K562 (cell line): ENCODE measurements around the gene MVB12B. TPM values are rescaled to one million over a fixed set of nuclear protein-coding genes. Genes with fewer than 3 reads are reported as not detected.

Source experiments
- ATAC-seq: fragments of 200-7000 bp; cut with Tn5 transposase; 3 replicates; pipeline ENCODE4 v1.9.1; 2020; ENCODE audit warnings: moderate library complexity
- BruUV-seq: library from RNA; stranded (reverse); fragments of 400-500 nt; replicated peaks from 2 replicates; lab custom pipeline; 2021; lab: Mats Ljungman, UMichigan
- CTCF ChIA-PET: fragments of 300-600 bp; formaldehyde crosslinking; extraction: SDS; loops from one replicate; lab custom pipeline; 2021; ENCODE audit warnings: low intra/inter-chr PET ratio; lab: Yijun Ruan, JAX
- POLR2A ChIA-PET: fragments of 300-600, 350-650 bp; sonication (Branson Sonifier 250); formaldehyde crosslinking; extraction: SDS; loops from one replicate; lab custom pipeline; 2021; ENCODE audit warnings: antibody characterized with exemption, inconsistent platforms; lab: Yijun Ruan, JAX
- DNase-seq, 4 experiments: peaks; one replicate each; pipeline versions ENCODE4 v3.0.0 to v3.0.0-alpha.2; 2011 to 2018; ENCODE audit warnings: low spot score in 3 of 4, mixed read lengths in 3 of 4; ENCODE audit errors: extremely low read depth in 1 of 4
- FAIRE-seq: peaks from 2 replicates; lab custom pipeline; 2011; peaks lifted over from hg19 to GRCh38; lab: Jason Lieb, UNC
- H2AFZ ChIP-seq: 2 replicates; pipeline ENCODE4 v1.6.0; 2011; ENCODE audit warnings: low read depth, low read length, control low read depth, inconsistent platforms
- H3K27ac ChIP-seq: fragments of 200-600 bp; 3 replicates; pipeline ENCODE4 v1.8.0; 2011; ENCODE audit warnings: low read depth, mild to moderate bottlenecking, control low read depth, inconsistent platforms, low read length, moderate library complexity, mixed read lengths; ENCODE audit errors: extremely low read depth
- H3K27me3 ChIP-seq, 2 experiments: fragments of 300-600 bp in 1 of 2; 2 replicates in 1 of 2; 3 replicates in 1 of 2; pipeline versions ENCODE4 v1.6.0 to v1.8.0; 2011; ENCODE audit warnings: inconsistent platforms in 2 of 2, low read length in 2 of 2, mild to moderate bottlenecking in 1 of 2, mixed read lengths in 1 of 2, moderate library complexity in 1 of 2; ENCODE audit not compliant: control insufficient read depth in 2 of 2, insufficient read depth in 2 of 2
- H3K36me3 ChIP-seq: fragments of 300-600 bp; 3 replicates; pipeline ENCODE4 v1.8.0; 2011; ENCODE audit warnings: mild to moderate bottlenecking, low read length, inconsistent platforms; ENCODE audit not compliant: control insufficient read depth, insufficient read depth
- H3K4me1 ChIP-seq, 2 experiments: fragments of 200-600 bp in 1 of 2; replicated peaks in 1 of 2; 2 replicates in 1 of 2; 3 replicates in 1 of 2; pipeline versions ENCODE4 v1.5.1 to v1.8.0; 2011; ENCODE audit warnings: inconsistent platforms in 2 of 2, low read length in 2 of 2, mild to moderate bottlenecking in 1 of 2, mixed read lengths in 1 of 2, moderate library complexity in 1 of 2; ENCODE audit not compliant: control insufficient read depth in 2 of 2, insufficient read depth in 2 of 2
- H3K4me2 ChIP-seq: 2 replicates; pipeline ENCODE4 v1.6.1; 2011; ENCODE audit warnings: low read length, control low read depth, inconsistent platforms, mixed read lengths; ENCODE audit not compliant: insufficient read depth
- H3K4me3 ChIP-seq: fragments of 200-600 bp; sonication (generic), shearing (Covaris generic); 2 replicates; pipeline ENCODE4 v1.5.1; 2016; ENCODE audit warnings: control low read depth, inconsistent platforms
- H3K79me2 ChIP-seq: fragments of 200-600 bp; 3 replicates; pipeline ENCODE4 v1.8.0; 2011; ENCODE audit warnings: low read length, inconsistent platforms; ENCODE audit not compliant: control insufficient read depth, insufficient read depth
- H3K9ac ChIP-seq, 2 experiments: 2 replicates each; pipeline versions ENCODE4 v1.6.0 to v1.6.1; 2011; ENCODE audit warnings: low read depth in 2 of 2, low read length in 2 of 2, control low read depth in 1 of 2, inconsistent platforms in 1 of 2, mild to moderate bottlenecking in 1 of 2, mixed read lengths in 1 of 2; ENCODE audit not compliant: insufficient read depth in 1 of 2
- H3K9me1 ChIP-seq: one replicate; pipeline ENCODE4 v1.6.0; 2011; ENCODE audit warnings: inconsistent platforms, mild to moderate bottlenecking, low read length, moderate library complexity; ENCODE audit not compliant: control insufficient read depth, insufficient read depth
- H3K9me3 ChIP-seq: replicated peaks from 2 replicates; pipeline ENCODE4 v1.5.1; 2011; ENCODE audit warnings: low read depth, low read length, inconsistent platforms; ENCODE audit not compliant: control insufficient read depth, insufficient read depth
- H4K20me1 ChIP-seq: replicated peaks from 2 replicates; pipeline ENCODE4 v1.6.1; 2011; ENCODE audit warnings: low read length, inconsistent platforms, mixed read lengths; ENCODE audit not compliant: control insufficient read depth, insufficient read depth
- ELF4 ChIP-seq: fragments of 450-650 bp; formaldehyde crosslinking; IDR thresholded peaks from 2 replicates; pipeline ENCODE4 v1.4.0; 2022; ENCODE audit warnings: missing genetic modification characterization
- HMG20A ChIP-seq: fragments of 450-650 bp; formaldehyde crosslinking; conservative IDR thresholded peaks from 2 replicates; pipeline ENCODE4 v1.4.0; 2020; ENCODE audit warnings: mild to moderate bottlenecking, mixed read lengths
- MAFF ChIP-seq: IDR thresholded peaks from 2 replicates; pipeline ENCODE4 v1.6.1; 2012; ENCODE audit warnings: low read length, improper control_type of control experiment
- NFXL1 ChIP-seq: fragments of 450-650 bp; formaldehyde crosslinking; IDR thresholded peaks from 2 replicates; pipeline ENCODE4 v1.4.0; 2021; ENCODE audit warnings: mild to moderate bottlenecking
- RBM15 ChIP-seq: fragments of 200-400 bp; formaldehyde crosslinking; IDR thresholded peaks from 2 replicates; pipeline ENCODE4 v1.6.1; 2018; ENCODE audit warnings: mild to moderate bottlenecking, low read length, moderate library complexity; ENCODE audit not compliant: insufficient read depth
- RBM25 ChIP-seq: fragments of 200-400 bp; formaldehyde crosslinking; IDR thresholded peaks from 2 replicates; pipeline ENCODE4 v1.6.1; 2018; ENCODE audit warnings: low read length, low read depth, moderate library complexity; ENCODE audit not compliant: severe bottlenecking
- SRSF7 ChIP-seq: fragments of 200-400 bp; formaldehyde crosslinking; optimal IDR thresholded peaks from 2 replicates; pipeline ENCODE3; 2017; ENCODE audit warnings: mild to moderate bottlenecking, low read depth, low read length
- TAF7 ChIP-seq: fragments of 450-650 bp; IDR thresholded peaks from 2 replicates; pipeline ENCODE4 v1.6.1; 2016; ENCODE audit warnings: missing genetic modification characterization, missing compliant biosample characterization
- TSC22D4 ChIP-seq: fragments of 450-650 bp; IDR thresholded peaks from 2 replicates; pipeline ENCODE4 v1.6.1; 2016; ENCODE audit warnings: missing genetic modification characterization, missing biosample characterization, control low read depth
- ZFP36 ChIP-seq: fragments of 150-350 bp; IDR thresholded peaks from 2 replicates; pipeline ENCODE4 v1.6.1; 2018; ENCODE audit warnings: low read length, low read depth; ENCODE audit not compliant: partially characterized antibody
- ZNF780A ChIP-seq: fragments of 250-450 bp; sonication (Bioruptor Pico); IDR thresholded peaks from 2 replicates; pipeline ENCODE4 v1.5.0; 2021; ENCODE audit warnings: mild to moderate bottlenecking
- ZNF79 ChIP-seq: fragments of 250-450 bp; sonication (Bioruptor Pico); IDR thresholded peaks from 2 replicates; pipeline ENCODE4 v1.4.0; 2020; ENCODE audit warnings: low read depth, mild to moderate bottlenecking, moderate library complexity
- WGBS: fragments of 100-300 bp; shearing (Covaris generic); methylation state at CpG from one replicate; pipeline ENCODE4 v1.1.6; 2016; ENCODE audit warnings: low coverage, mixed read lengths; ENCODE audit not compliant: insufficient coverage; ENCODE audit errors: missing lambda C conversion rate; 5-methylcytosine and 5-hydroxymethylcytosine counted together
- in situ Hi-C: fragments of 300-500 bp; cut with MboI; formaldehyde crosslinking; loops from 4 replicates; pipeline ENCODE4 v1.15.0; 2018; ENCODE audit warnings: inconsistent platforms, mixed read lengths
- intact Hi-C: fragments of 100-400 bp; cut with micrococcal nuclease; formaldehyde crosslinking; loops from 2 replicates; pipeline ENCODE4 v1.14.2; 2022
- polyA plus RNA-seq, 8 experiments: library from polyadenylated mRNA; depleted of rRNA in 4 of 8; stranded (reverse) in 5 of 8; unstranded in 3 of 8; fragments of >200 nt; fragmentation: Nextera tagmentation in 2 of 8; fragmentation: Illumina TruSeq in 1 of 8; extraction: Ambion mirVana in 2 of 8; extraction: Trizol in 1 of 8; gene quantifications; 2 replicates each; pipeline versions ENCODE4 v1.2.1 to v1.2.3, GENCODE V29; 2011 to 2014; ENCODE audit warnings: inconsistent platforms in 1 of 8, missing spikeins in 1 of 8
- total RNA-seq, 7 experiments: library from RNA; depleted of rRNA in 6 of 7; stranded (reverse); fragments of >200 nt in 6 of 7; fragmentation: Illumina TruSeq in 2 of 7; extraction: Trizol in 2 of 7; gene quantifications; 2 replicates each; pipeline versions ENCODE4 v1.2.1 to v1.2.3, GENCODE V29; 2011 to 2021; ENCODE audit warnings: low replicate concordance in 1 of 7
- TF ChIP-seq, protein P1 (sequence below): fragments of 450-650 bp; IDR thresholded peaks from 2 replicates; pipeline ENCODE4 v1.6.1; 2017; ENCODE audit warnings: mild to moderate bottlenecking, moderate library complexity

The MVB12B gene
- total and polyA plus RNA-seq, 9 of the 15 experiments (the other 6 are each of a cell fraction or from before 2014, with no cell fraction given) = not detected

DNA sequence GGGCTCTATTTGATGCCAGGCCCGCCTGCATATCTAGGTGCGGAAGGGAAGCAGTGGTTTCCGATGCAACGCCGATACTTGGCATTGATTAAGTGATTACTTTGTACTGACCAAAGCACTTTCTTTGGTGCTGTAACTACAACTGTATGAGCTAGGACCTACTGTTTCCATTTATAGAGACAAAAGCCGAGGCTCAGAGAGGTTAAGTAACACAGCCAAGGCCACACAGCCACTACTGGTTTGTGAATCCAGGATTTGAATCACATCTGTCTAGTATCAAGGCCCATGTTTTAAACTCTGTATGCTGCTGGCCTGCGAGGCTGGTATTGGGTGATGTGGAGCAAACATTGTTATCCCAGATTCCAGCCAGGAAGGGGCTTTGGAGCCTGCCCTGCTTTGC, 41.4 kb downstream of the MVB12B start:
- FAIRE-seq = no peak

DNA sequence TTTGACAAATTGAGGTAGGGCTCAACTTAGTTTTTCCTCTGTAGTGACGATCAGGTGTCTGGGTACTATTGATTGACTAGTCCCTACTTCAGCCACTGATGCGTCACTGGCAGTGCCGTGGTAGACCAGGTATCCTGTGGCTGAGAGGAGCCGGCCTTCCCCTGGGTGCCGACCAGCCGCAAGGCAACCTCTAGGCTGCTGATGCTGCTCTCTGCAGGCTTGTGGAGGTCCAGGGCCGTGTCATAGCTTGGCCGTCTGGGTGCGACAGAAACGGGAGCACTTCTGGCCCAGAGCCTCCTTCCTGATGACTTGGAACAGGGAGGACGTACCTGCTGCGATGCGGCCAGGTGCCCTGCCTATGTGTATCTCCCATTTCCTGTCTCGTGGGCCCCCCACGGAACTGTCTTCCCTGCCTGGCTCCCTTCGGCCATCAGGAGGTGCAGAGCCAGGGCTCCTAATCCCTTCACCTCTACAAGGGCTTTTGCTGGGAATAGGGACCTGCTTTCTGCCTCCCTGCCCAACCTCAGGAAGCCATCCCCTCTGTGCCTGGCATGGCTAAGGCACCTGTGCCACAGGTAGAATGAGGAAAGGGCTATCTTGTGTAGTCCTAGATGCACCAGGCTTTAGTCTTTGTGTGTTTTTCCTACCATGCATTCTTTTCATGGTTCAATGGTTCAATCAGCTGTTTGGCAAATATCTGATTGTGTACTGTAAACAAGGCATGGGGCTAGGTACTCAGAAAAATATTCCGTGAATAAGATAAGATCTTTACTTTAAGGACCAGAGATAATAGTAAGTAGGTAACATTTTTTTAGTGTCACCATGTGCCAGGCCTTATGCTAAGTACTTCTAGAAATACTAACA, 44.6 kb downstream of the MVB12B start:
- CTCF ChIA-PET = no interaction called here
- no peak overlapping the region for H2AFZ ChIP-seq
- peaks cover 8 to 40% of the 10 kb centered on the region in 2 experiments; a peak in 4 of 5 replicates for H3K27me3 ChIP-seq
- ATAC-seq (no peak), DNase-seq (no peak), FAIRE-seq (no peak)
- H3K27ac ChIP-seq = no peak overlapping the region
- no peak overlapping the region for H3K9ac ChIP-seq
- no peaks in the 10 kb centered on the region for H3K9me3 ChIP-seq
- H4K20me1 ChIP-seq = no peaks in the 10 kb centered on the region
- no peak overlapping the region for H3K4me3 ChIP-seq
- WGBS = 2% methylated on average over 15 of the region's 17 CpGs
- no peak overlapping the region for H3K4me2 ChIP-seq
- TF ChIP-seq RBM15 (no peak), ZNF79 (CRISPR knock-in tag) (no peak), ZNF780A (CRISPR knock-in tag) (no peak), MAFF (no peak), SRSF7 (no peak), NFXL1 (CRISPR knock-in tag) (no peak), ELF4 (CRISPR knock-in tag) (no peak), TAF7 (tag) (no peak), HMG20A (CRISPR knock-in tag) (no peak)
- TF ChIP-seq, protein P1, sequence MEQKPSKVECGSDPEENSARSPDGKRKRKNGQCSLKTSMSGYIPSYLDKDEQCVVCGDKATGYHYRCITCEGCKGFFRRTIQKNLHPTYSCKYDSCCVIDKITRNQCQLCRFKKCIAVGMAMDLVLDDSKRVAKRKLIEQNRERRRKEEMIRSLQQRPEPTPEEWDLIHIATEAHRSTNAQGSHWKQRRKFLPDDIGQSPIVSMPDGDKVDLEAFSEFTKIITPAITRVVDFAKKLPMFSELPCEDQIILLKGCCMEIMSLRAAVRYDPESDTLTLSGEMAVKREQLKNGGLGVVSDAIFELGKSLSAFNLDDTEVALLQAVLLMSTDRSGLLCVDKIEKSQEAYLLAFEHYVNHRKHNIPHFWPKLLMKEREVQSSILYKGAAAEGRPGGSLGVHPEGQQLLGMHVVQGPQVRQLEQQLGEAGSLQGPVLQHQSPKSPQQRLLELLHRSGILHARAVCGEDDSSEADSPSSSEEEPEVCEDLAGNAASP = no peak
- H3K4me1 ChIP-seq = no peaks in the 10 kb centered on the region
- H3K36me3 ChIP-seq = no peaks in the 10 kb centered on the region
- H3K9me1 ChIP-seq = no peaks in the 10 kb centered on the region
- in situ Hi-C loops = no loop called here
- POLR2A ChIA-PET = no interaction called here
- H3K79me2 ChIP-seq = no peaks in the 10 kb centered on the region
- no TSS peak for BruUV-seq
- intact Hi-C loops = no loop called here

More for the DNA sequence above, 41.4 kb downstream of the MVB12B start:
- ChIA-PET CTCF (no interaction called here), POLR2A (interaction anchor here (0.7 kb wide), 1 partner anchor 18 kb away, joined by 3 read pairs; no protein-coding TSS in a partner anchor)
- TF ChIP-seq TSC22D4 (tag) (no peak), RBM25 (peak; percentile 83), ZFP36 (peak; percentile 59)
- intact Hi-C loops = no loop called here
- Histone ChIP-seq H3K9ac (no peak overlapping the region), H3K79me2 (no peaks in the 10 kb centered on the region), H3K27me3 (peaks cover under 1 to 28% of the 10 kb centered on the region in 2 experiments; a peak in 4 of 5 replicates), H2AFZ (no peak overlapping the region), H3K4me2 (no peak overlapping the region), H3K27ac (no peak overlapping the region), H4K20me1 (no peaks in the 10 kb centered on the region), H3K4me1 (no peaks in the 10 kb centered on the region), H3K4me3 (no peak overlapping the region), H3K36me3 (no peaks in the 10 kb centered on the region), H3K9me1 (no peaks in the 10 kb centered on the region), H3K9me3 (no peaks in the 10 kb centered on the region)
- no peak for ATAC-seq
- no peak for DNase-seq
- WGBS = 5% methylated on average over 7 of the region's 7 CpGs
- BruUV-seq = no TSS peak
- in situ Hi-C loops = no loop called here
